Pancreas (tissue), 10 donors: Measurements from ENCODE around the gene C2CD3. TPM values are rescaled to one million over a fixed set of nuclear protein-coding genes. Genes with fewer than 3 reads are reported as not detected.

ENCODE experiments used
- ATAC-seq, 4 donors: fragments of 200-7000 bp; cut with Tn5 transposase; one replicate each; pipeline versions ENCODE4 v1.8.0 to v1.9.1; 2020; ENCODE audit warnings: mild to moderate bottlenecking in 4 of 4, moderate library complexity in 4 of 4
- DNase-seq, 6 donors: peaks; one replicate each; pipeline ENCODE4 v3.0.0-alpha.2; 2020
- FAIRE-seq: peaks from 2 replicates; lab custom pipeline; 2012; peaks lifted over from hg19 to GRCh38; lab: Jason Lieb, UNC
- H3K27ac ChIP-seq, 4 donors: fragments of 200-600 bp; sonication (generic); 1 replicate in 3 of 4; 2 replicates in 1 of 4; pipeline versions ENCODE4 v1.5.0 to v1.8.0; 2020
- H3K27me3 ChIP-seq, 4 donors: fragments of 200-600 bp; one replicate each; pipeline ENCODE4 v1.8.0; 2021
- H3K36me3 ChIP-seq, 3 donors: fragments of 200-600 bp; sonication (generic) in 1 of 3; one replicate each; pipeline versions ENCODE4 v1.5.0 to v1.8.0; 2020 to 2021
- H3K4me1 ChIP-seq, 3 donors: fragments of 200-600 bp; one replicate each; pipeline ENCODE4 v1.8.0; 2021
- H3K4me3 ChIP-seq, 4 donors: fragments of 200-600 bp; sonication (generic) in 2 of 4; one replicate each; pipeline versions ENCODE4 v1.5.0 to v1.8.0; 2020 to 2021
- H3K9me3 ChIP-seq, 4 donors: fragments of 200-600 bp; one replicate each; pipeline ENCODE4 v1.8.0; 2021
- CTCF ChIP-seq, 4 donors: fragments of 200-600 bp; sonication (generic) in 3 of 4; IDR thresholded peaks; one replicate each; pipeline versions ENCODE4 v1.5.0 to v1.8.0; 2021; ENCODE audit warnings: antibody characterized with exemption in 4 of 4
- WGBS, 2 donors: extraction: QIAGEN DNeasy Blood & Tissue Kit; methylation state at CpG; one replicate each; pipeline ENCODE4 v1.1.7; 2013; 5-methylcytosine and 5-hydroxymethylcytosine counted together
- intact Hi-C, 3 donors: fragments of 100-400 bp; cut with DNase I; formaldehyde crosslinking; loops; one replicate each; pipeline versions ENCODE4 v1.11.1 to v1.14.2; 2022
- polyA plus RNA-seq, 2 donors: library from polyadenylated mRNA; stranded (reverse); fragments of 200-250 nt; gene quantifications; one replicate each; pipeline ENCODE4 v1.2.3, GENCODE V29; 2013
- total RNA-seq, 6 donors: library from RNA; stranded (reverse); fragmentation: NEBNext Ultra II Directional in 4 of 6; extraction: Animal tissue kit (Norgen Biotek cat#: 25700) in 4 of 6; gene quantifications; one replicate each; pipeline versions ENCODE4 v1.2.1 to v1.2.4, GENCODE V29; 2021 to 2023
- donor health status: healthy with polysubstance abuse.
- donor health status: DM: no; HTN: no; CAD: no; lungs with moderate emphysema.
- donor health status: DM: no; HTN: no; CAD: no.
- donor health status: control.
- donor health status: control.
- donor health status: Bipolar disorder and iron deficiency.
- donor health status: DM: yes; HTN: yes; CAD: no.
- donor health status: DM: no; HTN: no; CAD: no.
- donor health status: DM: no; HTN: no; CAD: no.
- donor health status: DM: yes; HTN: yes; CAD: no.

C2CD3 gene
- total and polyA plus RNA-seq, 8 donors: 7.0 to 14.8 (median 8.7) TPM

- no peaks in the 10 kb centered on the region for H3K9me3 ChIP-seq
Observed at GRCh38 chr11:74055938-74056337, 114.9 kb downstream of the C2CD3 start.

GRCh38 chr11:74050465-74050864, 120.3 kb downstream of the C2CD3 start:
- no peak overlapping the region for H3K27ac ChIP-seq
- peaks cover 0 to 4% (median 0%) of the 10 kb centered on the region in 3 donors for H3K36me3 ChIP-seq
- no peak overlapping the region for H3K4me3 ChIP-seq
- H3K9me3 ChIP-seq: no peaks in the 10 kb centered on the region
- H3K27me3 ChIP-seq: no peaks in the 10 kb centered on the region
- no peaks in the 10 kb centered on the region for H3K4me1 ChIP-seq
- ATAC-seq (no peak), FAIRE-seq (no peak), DNase-seq (no peak)
- TF ChIP-seq CTCF (IDR thresholded peaks at IDR 0.05): no peak
- WGBS, 2 donors: 88 to 96% methylated on average over 3 of the region's 3 CpGs
- intact Hi-C loops: no loop called here

More at GRCh38 chr11:74055938-74056337, 114.9 kb downstream of the C2CD3 start:
- no peak for ATAC-seq
- H3K27me3 ChIP-seq: no peaks in the 10 kb centered on the region
- H3K4me3 ChIP-seq: no peak overlapping the region
- H3K4me1 ChIP-seq: no peaks in the 10 kb centered on the region
- intact Hi-C loops: no loop called here
- H3K36me3 ChIP-seq: no peaks in the 10 kb centered on the region
- TF ChIP-seq CTCF (IDR thresholded peaks at IDR 0.05): no peak
- H3K27ac ChIP-seq: no peak overlapping the region
- no peak for FAIRE-seq
- no peak for DNase-seq

GRCh38 chr11:74048993-74049392, 121.8 kb downstream of the C2CD3 start:
- H3K4me3 ChIP-seq: no peak overlapping the region
- no peaks in the 10 kb centered on the region for H3K4me1 ChIP-seq
- no peaks in the 10 kb centered on the region for H3K27me3 ChIP-seq
- WGBS, 2 donors: 92 to 93% methylated on average over 5 of the region's 5 CpGs
- TF ChIP-seq CTCF (IDR thresholded peaks at IDR 0.05): no peak
- intact Hi-C loops: no loop called here
- ATAC-seq (no peak), DNase-seq (no peak), FAIRE-seq (no peak)
- peaks cover 0 to 4% (median 0%) of the 10 kb centered on the region in 3 donors for H3K36me3 ChIP-seq
- H3K27ac ChIP-seq: no peak overlapping the region
- no peaks in the 10 kb centered on the region for H3K9me3 ChIP-seq

- Histone ChIP-seq H3K4me3 (no peak overlapping the region), H3K27ac (no peak overlapping the region), H3K9me3 (no peaks in the 10 kb centered on the region), H3K4me1 (no peaks in the 10 kb centered on the region), H3K27me3 (no peaks in the 10 kb centered on the region), H3K36me3 (peaks cover 0 to 11% (median 0%) of the 10 kb centered on the region in 3 donors)
- no peak for TF ChIP-seq CTCF (IDR thresholded peaks at IDR 0.05)
- FAIRE-seq (no peak), ATAC-seq (no peak), DNase-seq (no peak)
- WGBS, 2 donors: 82 to 96% methylated on average over 2 of the region's 2 CpGs
- intact Hi-C loops: no loop called here
Observed at GRCh38 chr11:74044538-74044937, 126.3 kb downstream of the C2CD3 start.

- H3K9me3 ChIP-seq: no peaks in the 10 kb centered on the region
- ATAC-seq (no peak), DNase-seq (no peak), FAIRE-seq (no peak)
- no peaks in the 10 kb centered on the region for H3K4me1 ChIP-seq
- no peaks in the 10 kb centered on the region for H3K27me3 ChIP-seq
- intact Hi-C loops: no loop called here
- peaks cover 0 to 11% (median 0%) of the 10 kb centered on the region in 3 donors for H3K36me3 ChIP-seq
- 92 to 98% methylated on average over 1 of the region's 1 CpG for WGBS, 2 donors
- no peak overlapping the region for H3K27ac ChIP-seq
- H3K4me3 ChIP-seq: no peak overlapping the region
- no peak for TF ChIP-seq CTCF (IDR thresholded peaks at IDR 0.05)
Observed at GRCh38 chr11:74043450-74043849, 127.4 kb downstream of the C2CD3 start.
